Measurements from ENCODE around the gene BEAN1.

Gene BEAN1

DNA sequence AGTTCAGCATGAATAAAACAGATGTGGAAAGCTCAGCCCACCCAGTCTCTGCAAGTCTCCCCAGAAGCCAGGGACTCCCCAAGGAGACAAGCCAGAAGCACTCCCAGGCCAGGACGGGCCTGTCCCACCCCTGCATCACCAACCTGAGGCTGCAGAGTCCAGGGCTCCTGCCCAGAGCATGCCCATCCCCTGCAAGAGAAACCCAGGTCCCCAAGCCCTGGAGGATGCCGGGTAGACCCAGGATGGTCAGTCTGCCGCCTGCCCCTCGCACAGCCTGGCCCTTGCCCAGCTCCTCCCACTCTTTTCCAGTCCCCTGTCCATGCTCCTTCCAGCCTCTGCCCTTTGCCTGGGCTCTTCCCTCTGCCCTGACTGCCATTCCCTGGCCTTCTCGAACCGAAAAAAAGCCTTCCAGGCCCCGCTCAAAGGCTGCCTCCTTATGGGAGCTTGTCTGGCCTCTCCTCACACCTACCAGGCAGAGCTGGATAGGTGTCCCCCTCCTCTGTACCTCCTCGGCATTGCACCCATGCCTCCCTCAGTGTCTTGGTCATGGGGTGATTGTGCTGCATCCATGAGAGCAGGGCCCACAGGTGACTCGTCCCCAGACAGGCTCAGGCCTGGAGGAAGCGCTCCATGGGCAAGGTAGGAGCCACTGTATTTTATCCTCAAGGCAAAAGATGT lies 44.8 kb downstream of the BEAN1 start:
- Histone ChIP-seq H4K20me1 (ENCODE audit: control insufficient read depth, insufficient read depth, low read depth, low read length) (no peaks in the 10 kb centered on the region), H3K4me2 (ENCODE audit: low read length) (no peak overlapping the region), H3K27ac (ENCODE audit: low read depth, low read length) (no peak overlapping the region), H3K79me2 (ENCODE audit: control insufficient read depth, low read length) (no peaks in the 10 kb centered on the region), H3K9me3 (ENCODE audit: control insufficient read depth, insufficient read depth, low read length) (no peaks in the 10 kb centered on the region), H3K4me3 (ENCODE audit: low read length) (no peak overlapping the region), H3K27me3 (ENCODE audit: control insufficient read depth, low read length) (peaks cover 3% of the 10 kb centered on the region; the same call in 1 of the 2 replicates), H3K4me1 (ENCODE audit: control insufficient read depth, low read length) (peaks cover 12% of the 10 kb centered on the region), H3K9me2 (replicated peaks; ENCODE audit: control insufficient read depth, low read length) (no peaks in the 10 kb centered on the region), H3K36me3 (ENCODE audit: control insufficient read depth, low read length) (no peaks in the 10 kb centered on the region), H3F3A (ENCODE audit: control insufficient read depth, insufficient read depth) (peaks cover 2% of the 10 kb centered on the region; the same call in 1 of the 2 replicates)
- TF ChIP-seq EZH2phosphoT487 (IDR thresholded peaks at IDR 0.05; ENCODE audit: borderline replicate concordance, low read length) = no peak
- TF ChIP-seq, protein P1, sequence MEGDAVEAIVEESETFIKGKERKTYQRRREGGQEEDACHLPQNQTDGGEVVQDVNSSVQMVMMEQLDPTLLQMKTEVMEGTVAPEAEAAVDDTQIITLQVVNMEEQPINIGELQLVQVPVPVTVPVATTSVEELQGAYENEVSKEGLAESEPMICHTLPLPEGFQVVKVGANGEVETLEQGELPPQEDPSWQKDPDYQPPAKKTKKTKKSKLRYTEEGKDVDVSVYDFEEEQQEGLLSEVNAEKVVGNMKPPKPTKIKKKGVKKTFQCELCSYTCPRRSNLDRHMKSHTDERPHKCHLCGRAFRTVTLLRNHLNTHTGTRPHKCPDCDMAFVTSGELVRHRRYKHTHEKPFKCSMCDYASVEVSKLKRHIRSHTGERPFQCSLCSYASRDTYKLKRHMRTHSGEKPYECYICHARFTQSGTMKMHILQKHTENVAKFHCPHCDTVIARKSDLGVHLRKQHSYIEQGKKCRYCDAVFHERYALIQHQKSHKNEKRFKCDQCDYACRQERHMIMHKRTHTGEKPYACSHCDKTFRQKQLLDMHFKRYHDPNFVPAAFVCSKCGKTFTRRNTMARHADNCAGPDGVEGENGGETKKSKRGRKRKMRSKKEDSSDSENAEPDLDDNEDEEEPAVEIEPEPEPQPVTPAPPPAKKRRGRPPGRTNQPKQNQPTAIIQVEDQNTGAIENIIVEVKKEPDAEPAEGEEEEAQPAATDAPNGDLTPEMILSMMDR (IDR thresholded peaks at IDR 0.05; ENCODE audit: low read depth, low read length, poor library complexity, severe bottlenecking) = no peak

DNA sequence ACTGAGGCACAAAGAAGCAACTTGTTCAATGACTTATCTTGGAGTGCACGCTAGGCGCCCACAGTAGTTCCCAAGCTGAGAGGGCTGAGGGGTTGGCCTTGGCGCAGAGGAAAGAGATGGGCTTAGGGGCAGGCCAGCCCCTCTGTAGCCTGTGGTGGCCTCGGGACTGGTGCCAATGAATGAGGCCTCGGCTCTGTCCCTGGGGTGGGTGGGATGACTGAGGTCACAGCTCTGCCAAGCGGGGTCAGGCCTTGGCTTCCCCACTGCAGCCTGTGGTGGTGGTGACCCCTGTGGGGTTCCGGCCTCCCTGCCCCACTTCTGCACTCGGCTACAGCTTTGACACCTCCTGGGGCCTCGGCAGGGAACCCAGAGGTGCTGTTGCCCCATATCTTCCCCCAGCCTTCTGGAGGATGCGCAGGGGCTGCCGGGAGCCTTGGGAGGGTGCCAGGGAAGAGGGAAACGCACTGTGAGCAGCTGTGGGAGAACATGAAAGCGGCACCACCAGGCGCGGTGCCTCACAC lies 46.0 kb downstream of the BEAN1 start:
- Histone ChIP-seq H3K27ac (ENCODE audit: low read depth, low read length) (no peak overlapping the region), H3K9me3 (ENCODE audit: control insufficient read depth, insufficient read depth, low read length) (no peaks in the 10 kb centered on the region), H3K36me3 (ENCODE audit: control insufficient read depth, low read length) (no peaks in the 10 kb centered on the region), H3K9me2 (replicated peaks; ENCODE audit: control insufficient read depth, low read length) (no peaks in the 10 kb centered on the region), H3K4me1 (ENCODE audit: control insufficient read depth, low read length) (peaks cover 12% of the 10 kb centered on the region), H3F3A (ENCODE audit: control insufficient read depth, insufficient read depth) (peaks cover 2% of the 10 kb centered on the region; the same call in 1 of the 2 replicates), H3K4me3 (ENCODE audit: low read length) (no peak overlapping the region), H3K79me2 (ENCODE audit: control insufficient read depth, low read length) (no peaks in the 10 kb centered on the region), H4K20me1 (ENCODE audit: control insufficient read depth, insufficient read depth, low read depth, low read length) (no peaks in the 10 kb centered on the region), H3K27me3 (ENCODE audit: control insufficient read depth, low read length) (peaks cover 3% of the 10 kb centered on the region; the same call in 1 of the 2 replicates), H3K4me2 (ENCODE audit: low read length) (no peak overlapping the region)
- no peak for TF ChIP-seq EZH2phosphoT487 (IDR thresholded peaks at IDR 0.05; ENCODE audit: borderline replicate concordance, low read length)
- TF ChIP-seq, protein P1 (IDR thresholded peaks at IDR 0.05; ENCODE audit: low read depth, low read length, poor library complexity, severe bottlenecking) = no peak

DNA sequence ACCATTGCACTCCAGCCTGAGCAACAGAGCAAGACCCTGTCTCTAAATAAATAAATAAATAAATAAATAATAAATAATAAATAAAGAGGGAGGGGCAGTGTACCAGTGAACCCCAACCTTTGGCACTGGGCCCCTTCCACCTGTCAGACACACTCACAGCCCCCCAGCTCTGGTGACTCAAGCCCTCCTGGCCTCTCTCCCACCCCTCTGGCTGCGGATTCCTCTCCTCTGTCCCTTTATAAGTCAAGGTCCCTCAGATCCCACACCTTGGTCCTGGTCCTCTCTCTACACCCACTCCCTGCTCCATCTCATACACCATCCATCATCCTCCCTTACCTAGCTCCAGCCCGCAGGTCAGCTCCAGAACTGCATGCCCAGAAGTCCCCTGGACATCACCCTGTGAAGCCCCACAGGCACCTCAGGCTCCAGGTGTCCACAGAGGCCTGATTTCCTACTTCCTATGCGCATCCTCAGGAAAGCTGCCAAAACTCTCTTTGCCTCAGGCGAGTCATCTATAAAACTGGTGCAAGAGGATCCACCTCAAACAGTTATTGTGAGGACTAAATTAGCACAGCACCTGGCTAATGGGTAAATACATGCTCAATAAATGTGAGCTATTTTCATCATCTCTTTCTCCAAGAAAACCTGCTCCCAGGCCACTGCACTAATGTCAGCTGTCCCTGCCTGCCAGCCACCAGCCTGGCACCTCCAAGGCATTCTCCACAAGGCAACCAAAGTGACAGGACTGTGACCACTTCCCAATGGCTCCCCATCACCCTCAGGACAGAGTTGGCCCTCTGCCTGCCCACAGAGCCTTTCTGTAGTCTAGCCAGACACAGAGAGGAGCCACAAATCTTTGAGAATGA lies 46.8 kb downstream of the BEAN1 start:
- Histone ChIP-seq H3K4me2 (ENCODE audit: low read length) (no peak overlapping the region), H3K27me3 (ENCODE audit: control insufficient read depth, low read length) (peaks cover 3% of the 10 kb centered on the region; the same call in 1 of the 2 replicates)

More for the DNA sequence above, 46.8 kb downstream of the BEAN1 start:
- Histone ChIP-seq H3K4me3 (ENCODE audit: low read length) (no peak overlapping the region), H3K4me1 (ENCODE audit: control insufficient read depth, low read length) (peaks cover 16% of the 10 kb centered on the region), H3K27ac (ENCODE audit: low read depth, low read length) (no peak overlapping the region), H3K9me2 (replicated peaks; ENCODE audit: control insufficient read depth, low read length) (no peaks in the 10 kb centered on the region), H4K20me1 (ENCODE audit: control insufficient read depth, insufficient read depth, low read depth, low read length) (no peaks in the 10 kb centered on the region), H3F3A (ENCODE audit: control insufficient read depth, insufficient read depth) (peaks cover 2% of the 10 kb centered on the region; the same call in 1 of the 2 replicates), H3K79me2 (ENCODE audit: control insufficient read depth, low read length) (no peaks in the 10 kb centered on the region), H3K9me3 (ENCODE audit: control insufficient read depth, insufficient read depth, low read length) (no peaks in the 10 kb centered on the region), H3K36me3 (ENCODE audit: control insufficient read depth, low read length) (no peaks in the 10 kb centered on the region)
- TF ChIP-seq, protein P1 (IDR thresholded peaks at IDR 0.05; ENCODE audit: low read depth, low read length, poor library complexity, severe bottlenecking) = no peak
- TF ChIP-seq EZH2phosphoT487 (IDR thresholded peaks at IDR 0.05; ENCODE audit: borderline replicate concordance, low read length) = no peak

Measured in DOHH2 (cell line).